ENCODE data around the gene DOCK1. TPM values are rescaled to one million over a fixed set of nuclear protein-coding genes. Genes with fewer than 3 reads are reported as not detected.
"Not testable (repeated sequence)": the region's sequence is repeated elsewhere in the genome, so short reads cannot be mapped to it uniquely, and the experiment has no call there.

DOCK1 gene
- polyA plus RNA-seq, 1 of the 3 experiments (the other 2 are of a cell fraction), result 15.5 TPM

GRCh38 chr10:126880926-126881325, 24.3 kb upstream of the DOCK1 start:
- CTCF ChIA-PET, result no interaction called here
- TF ChIP-seq GABPA (IDR thresholded peaks at IDR 0.05; ENCODE audit: low read depth), result no peak
- no peak for TF ChIP-seq CHD2 (IDR thresholded peaks at IDR 0.05; ENCODE audit: low read length, partially characterized antibody)

GRCh38 chr10:126882055-126882454, 23.2 kb upstream of the DOCK1 start:
- WGBS (ENCODE audit: low lambda C conversion rate), result 61% methylated on average over 10 of the region's 16 CpGs
- H3K9me2 ChIP-seq; H3K4me3 ChIP-seq (ENCODE audit: low read depth in 2 of 2, low read length in 1 of 2); H3K9me3 ChIP-seq; H3K27ac ChIP-seq (ENCODE audit: low read depth in 2 of 2, low read length in 1 of 2); H3K4me1 ChIP-seq (ENCODE audit: control insufficient read depth in 1 of 2, insufficient read depth in 2 of 2, low read depth in 1 of 2, low read length in 1 of 2); CTCF ChIA-PET; H4K20me1 ChIP-seq (ENCODE audit: insufficient read depth); H3K36me3 ChIP-seq (replicated peaks in 1 of 2; ENCODE audit: control insufficient read depth in 1 of 2, insufficient read depth in 2 of 2, low read length in 1 of 2); H3K9ac ChIP-seq; H3K79me2 ChIP-seq (ENCODE audit: insufficient read depth); H3K4me2 ChIP-seq; POLR2A ChIA-PET; H3K27me3 ChIP-seq (ENCODE audit: insufficient read depth); H2AFZ ChIP-seq (ENCODE audit: low read depth); H3F3A ChIP-seq (replicated peaks; ENCODE audit: insufficient read depth); DNase-seq: not testable (repeated sequence)

More at GRCh38 chr10:126880926-126881325, 24.3 kb upstream of the DOCK1 start:
- WGBS (ENCODE audit: low lambda C conversion rate), result 48% methylated on average over 5 of the region's 5 CpGs
- no peaks in the 10 kb centered on the region for H3K27me3 ChIP-seq (ENCODE audit: insufficient read depth)
- H3K36me3 ChIP-seq (replicated peaks in 1 of 2; ENCODE audit: control insufficient read depth in 1 of 2, insufficient read depth in 2 of 2, low read length in 1 of 2), result no peaks in the 10 kb centered on the region
- no peak overlapping the region for H2AFZ ChIP-seq (ENCODE audit: low read depth)
- H3K4me1 ChIP-seq (ENCODE audit: control insufficient read depth in 1 of 2, insufficient read depth in 2 of 2, low read depth in 1 of 2, low read length in 1 of 2), result no peaks in the 10 kb centered on the region
- H3K4me2 ChIP-seq, result no peak overlapping the region
- POLR2A ChIA-PET, result no interaction called here
- DNase-seq, result no peak
- no peak overlapping the region for H3K27ac ChIP-seq (ENCODE audit: low read depth in 2 of 2, low read length in 1 of 2)
- H3F3A ChIP-seq (replicated peaks; ENCODE audit: insufficient read depth), result no peaks in the 10 kb centered on the region
- no peaks in the 10 kb centered on the region for H4K20me1 ChIP-seq (ENCODE audit: insufficient read depth)
- H3K9ac ChIP-seq, result no peak overlapping the region
- H3K9me2 ChIP-seq, result no peaks in the 10 kb centered on the region
- no peak overlapping the region for H3K4me3 ChIP-seq (ENCODE audit: low read depth in 2 of 2, low read length in 1 of 2)
- no peaks in the 10 kb centered on the region for H3K9me3 ChIP-seq
- H3K79me2 ChIP-seq (ENCODE audit: insufficient read depth), result no peaks in the 10 kb centered on the region

GRCh38 chr10:126888436-126888835, 16.8 kb upstream of the DOCK1 start:
- H3K9me2 ChIP-seq; H3F3A ChIP-seq (replicated peaks; ENCODE audit: insufficient read depth); H3K79me2 ChIP-seq (ENCODE audit: insufficient read depth); DNase-seq; H3K9me3 ChIP-seq; H3K36me3 ChIP-seq (replicated peaks in 1 of 2; ENCODE audit: control insufficient read depth in 1 of 2, insufficient read depth in 2 of 2, low read length in 1 of 2); POLR2A ChIA-PET; H3K4me2 ChIP-seq; H3K4me1 ChIP-seq (ENCODE audit: control insufficient read depth in 1 of 2, insufficient read depth in 2 of 2, low read depth in 1 of 2, low read length in 1 of 2); H3K4me3 ChIP-seq (ENCODE audit: low read depth in 2 of 2, low read length in 1 of 2); H3K27ac ChIP-seq (ENCODE audit: low read depth in 2 of 2, low read length in 1 of 2); H4K20me1 ChIP-seq (ENCODE audit: insufficient read depth); H3K9ac ChIP-seq; H2AFZ ChIP-seq (ENCODE audit: low read depth); CTCF ChIA-PET; H3K27me3 ChIP-seq (ENCODE audit: insufficient read depth): not testable (repeated sequence)
- 31% methylated on average over 1 of the region's 1 CpG for WGBS (ENCODE audit: low lambda C conversion rate)

GRCh38 chr10:126889421-126889820, 15.8 kb upstream of the DOCK1 start:
- Histone ChIP-seq H3K9me2 (no peaks in the 10 kb centered on the region), H3F3A (replicated peaks; ENCODE audit: insufficient read depth) (no peaks in the 10 kb centered on the region), H3K27me3 (ENCODE audit: insufficient read depth) (no peaks in the 10 kb centered on the region), H3K79me2 (ENCODE audit: insufficient read depth) (no peaks in the 10 kb centered on the region), H3K4me1 (ENCODE audit: control insufficient read depth in 1 of 2, insufficient read depth in 2 of 2, low read depth in 1 of 2, low read length in 1 of 2) (no peaks in the 10 kb centered on the region), H4K20me1 (ENCODE audit: insufficient read depth) (no peaks in the 10 kb centered on the region), H3K9me3 (no peaks in the 10 kb centered on the region), H2AFZ (ENCODE audit: low read depth) (no peak overlapping the region), H3K27ac (ENCODE audit: low read depth in 2 of 2, low read length in 1 of 2) (no peak overlapping the region), H3K9ac (no peak overlapping the region), H3K36me3 (replicated peaks in 1 of 2; ENCODE audit: control insufficient read depth in 1 of 2, insufficient read depth in 2 of 2, low read length in 1 of 2) (no peaks in the 10 kb centered on the region), H3K4me3 (ENCODE audit: low read depth in 2 of 2, low read length in 1 of 2) (no peak overlapping the region), H3K4me2 (no peak overlapping the region)
- POLR2A ChIA-PET, result no interaction called here
- TF ChIP-seq CHD2 (IDR thresholded peaks at IDR 0.05; ENCODE audit: low read length, partially characterized antibody) (no peak), TEAD4 (IDR thresholded peaks at IDR 0.05; ENCODE audit: borderline replicate concordance, insufficient read depth) (no peak), NRF1 (IDR thresholded peaks at IDR 0.05; ENCODE audit: low read depth, low read length) (no peak), RFX5 (IDR thresholded peaks at IDR 0.05; ENCODE audit: low read length) (no peak)
- CTCF ChIA-PET, result no interaction called here
- DNase-seq, result no peak
- 19% methylated on average over 1 of the region's 1 CpG for WGBS (ENCODE audit: low lambda C conversion rate)

- H3K4me3 ChIP-seq (ENCODE audit: low read depth in 2 of 2, low read length in 1 of 2); H3K9me2 ChIP-seq; H4K20me1 ChIP-seq (ENCODE audit: insufficient read depth); H2AFZ ChIP-seq (ENCODE audit: low read depth); H3K36me3 ChIP-seq (replicated peaks in 1 of 2; ENCODE audit: control insufficient read depth in 1 of 2, insufficient read depth in 2 of 2, low read length in 1 of 2); H3K27me3 ChIP-seq (ENCODE audit: insufficient read depth); H3K4me2 ChIP-seq; H3K9me3 ChIP-seq; H3F3A ChIP-seq (replicated peaks; ENCODE audit: insufficient read depth); H3K27ac ChIP-seq (ENCODE audit: low read depth in 2 of 2, low read length in 1 of 2); H3K9ac ChIP-seq; CTCF ChIA-PET; H3K79me2 ChIP-seq (ENCODE audit: insufficient read depth); POLR2A ChIA-PET; DNase-seq; H3K4me1 ChIP-seq (ENCODE audit: control insufficient read depth in 1 of 2, insufficient read depth in 2 of 2, low read depth in 1 of 2, low read length in 1 of 2): not testable (repeated sequence)
- WGBS (ENCODE audit: low lambda C conversion rate), result 63% methylated on average over 5 of the region's 5 CpGs
These were observed 14.4 kb upstream of the DOCK1 start for GRCh38 chr10:126890797-126891196.

All from SK-N-SH (cell line).